ENCODE results near the gene PRKAA1. TPM values are rescaled to one million over a fixed set of nuclear protein-coding genes. Genes with fewer than 3 reads are reported as not detected.

PRKAA1 gene
- polyA plus RNA-seq, 1 of the 3 experiments (the other 2 are of a cell fraction): 23.2 TPM

GRCh38 chr5:40791715-40792139 is 6.4 kb downstream of the PRKAA1 start:
- no peak for DNase-seq
- H3K79me2 ChIP-seq (ENCODE audit: insufficient read depth): peaks cover 100% of the 10 kb centered on the region
- no peak overlapping the region for H3K4me2 ChIP-seq
- no peaks in the 10 kb centered on the region for H3K9me3 ChIP-seq
- no peaks in the 10 kb centered on the region for H3F3A ChIP-seq (replicated peaks; ENCODE audit: insufficient read depth)
- WGBS (ENCODE audit: low lambda C conversion rate): 73% methylated on average over 3 of the region's 3 CpGs
- H3K27ac ChIP-seq (ENCODE audit: low read depth in 2 of 2, low read length in 1 of 2): no peak overlapping the region
- peaks cover 5 to 15% of the 10 kb centered on the region in 2 experiments for H3K36me3 ChIP-seq (replicated peaks in 1 of 2; ENCODE audit: control insufficient read depth in 1 of 2, insufficient read depth in 2 of 2, low read length in 1 of 2)
- TF ChIP-seq SIN3A (IDR thresholded peaks at IDR 0.05; ENCODE audit: borderline replicate concordance, low read depth, low read length): no peak
- TF ChIP-seq, protein P1, sequence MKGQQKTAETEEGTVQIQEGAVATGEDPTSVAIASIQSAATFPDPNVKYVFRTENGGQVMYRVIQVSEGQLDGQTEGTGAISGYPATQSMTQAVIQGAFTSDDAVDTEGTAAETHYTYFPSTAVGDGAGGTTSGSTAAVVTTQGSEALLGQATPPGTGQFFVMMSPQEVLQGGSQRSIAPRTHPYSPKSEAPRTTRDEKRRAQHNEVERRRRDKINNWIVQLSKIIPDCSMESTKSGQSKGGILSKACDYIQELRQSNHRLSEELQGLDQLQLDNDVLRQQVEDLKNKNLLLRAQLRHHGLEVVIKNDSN (IDR thresholded peaks at IDR 0.05; ENCODE audit: borderline replicate concordance, low read depth): no peak
- TF ChIP-seq POLR2AphosphoS5 (IDR thresholded peaks at IDR 0.05; ENCODE audit: low read depth, low read length): no peak
- TF ChIP-seq, protein P2, sequence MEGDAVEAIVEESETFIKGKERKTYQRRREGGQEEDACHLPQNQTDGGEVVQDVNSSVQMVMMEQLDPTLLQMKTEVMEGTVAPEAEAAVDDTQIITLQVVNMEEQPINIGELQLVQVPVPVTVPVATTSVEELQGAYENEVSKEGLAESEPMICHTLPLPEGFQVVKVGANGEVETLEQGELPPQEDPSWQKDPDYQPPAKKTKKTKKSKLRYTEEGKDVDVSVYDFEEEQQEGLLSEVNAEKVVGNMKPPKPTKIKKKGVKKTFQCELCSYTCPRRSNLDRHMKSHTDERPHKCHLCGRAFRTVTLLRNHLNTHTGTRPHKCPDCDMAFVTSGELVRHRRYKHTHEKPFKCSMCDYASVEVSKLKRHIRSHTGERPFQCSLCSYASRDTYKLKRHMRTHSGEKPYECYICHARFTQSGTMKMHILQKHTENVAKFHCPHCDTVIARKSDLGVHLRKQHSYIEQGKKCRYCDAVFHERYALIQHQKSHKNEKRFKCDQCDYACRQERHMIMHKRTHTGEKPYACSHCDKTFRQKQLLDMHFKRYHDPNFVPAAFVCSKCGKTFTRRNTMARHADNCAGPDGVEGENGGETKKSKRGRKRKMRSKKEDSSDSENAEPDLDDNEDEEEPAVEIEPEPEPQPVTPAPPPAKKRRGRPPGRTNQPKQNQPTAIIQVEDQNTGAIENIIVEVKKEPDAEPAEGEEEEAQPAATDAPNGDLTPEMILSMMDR (IDR thresholded peaks at IDR 0.05): no peak
- no peak for TF ChIP-seq GATA2 (CRISPR knock-in tag; IDR thresholded peaks at IDR 0.05)
- no peak for TF ChIP-seq RXRA (IDR thresholded peaks at IDR 0.05; ENCODE audit: borderline replicate concordance, low read depth)
- no peak for TF ChIP-seq FOXJ3 (CRISPR knock-in tag; IDR thresholded peaks at IDR 0.05)
- no peak for TF ChIP-seq TAF1 (IDR thresholded peaks at IDR 0.05; ENCODE audit: borderline replicate concordance, low read depth, low read length)
- TF ChIP-seq, protein P3, sequence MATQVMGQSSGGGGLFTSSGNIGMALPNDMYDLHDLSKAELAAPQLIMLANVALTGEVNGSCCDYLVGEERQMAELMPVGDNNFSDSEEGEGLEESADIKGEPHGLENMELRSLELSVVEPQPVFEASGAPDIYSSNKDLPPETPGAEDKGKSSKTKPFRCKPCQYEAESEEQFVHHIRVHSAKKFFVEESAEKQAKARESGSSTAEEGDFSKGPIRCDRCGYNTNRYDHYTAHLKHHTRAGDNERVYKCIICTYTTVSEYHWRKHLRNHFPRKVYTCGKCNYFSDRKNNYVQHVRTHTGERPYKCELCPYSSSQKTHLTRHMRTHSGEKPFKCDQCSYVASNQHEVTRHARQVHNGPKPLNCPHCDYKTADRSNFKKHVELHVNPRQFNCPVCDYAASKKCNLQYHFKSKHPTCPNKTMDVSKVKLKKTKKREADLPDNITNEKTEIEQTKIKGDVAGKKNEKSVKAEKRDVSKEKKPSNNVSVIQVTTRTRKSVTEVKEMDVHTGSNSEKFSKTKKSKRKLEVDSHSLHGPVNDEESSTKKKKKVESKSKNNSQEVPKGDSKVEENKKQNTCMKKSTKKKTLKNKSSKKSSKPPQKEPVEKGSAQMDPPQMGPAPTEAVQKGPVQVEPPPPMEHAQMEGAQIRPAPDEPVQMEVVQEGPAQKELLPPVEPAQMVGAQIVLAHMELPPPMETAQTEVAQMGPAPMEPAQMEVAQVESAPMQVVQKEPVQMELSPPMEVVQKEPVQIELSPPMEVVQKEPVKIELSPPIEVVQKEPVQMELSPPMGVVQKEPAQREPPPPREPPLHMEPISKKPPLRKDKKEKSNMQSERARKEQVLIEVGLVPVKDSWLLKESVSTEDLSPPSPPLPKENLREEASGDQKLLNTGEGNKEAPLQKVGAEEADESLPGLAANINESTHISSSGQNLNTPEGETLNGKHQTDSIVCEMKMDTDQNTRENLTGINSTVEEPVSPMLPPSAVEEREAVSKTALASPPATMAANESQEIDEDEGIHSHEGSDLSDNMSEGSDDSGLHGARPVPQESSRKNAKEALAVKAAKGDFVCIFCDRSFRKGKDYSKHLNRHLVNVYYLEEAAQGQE (IDR thresholded peaks at IDR 0.05; ENCODE audit: low read depth, low read length): no peak
- TF ChIP-seq USF2 (IDR thresholded peaks at IDR 0.05; ENCODE audit: borderline replicate concordance, low read depth, low read length): no peak
- no peak overlapping the region for H3K4me3 ChIP-seq (ENCODE audit: low read depth in 2 of 2, low read length in 1 of 2)
- no peak overlapping the region for H2AFZ ChIP-seq (ENCODE audit: low read depth)
- ChIA-PET POLR2A (no interaction called here), CTCF (interaction anchor here (1.0 kb wide), 1 partner anchor 37 kb away, joined by 3 read pairs; no protein-coding TSS in a partner anchor)
- no peaks in the 10 kb centered on the region for H3K9me2 ChIP-seq
- peaks cover 0 to 17% of the 10 kb centered on the region in 2 experiments; a peak in 2 of 4 replicates for H3K4me1 ChIP-seq (ENCODE audit: control insufficient read depth in 1 of 2, insufficient read depth in 2 of 2, low read depth in 1 of 2, low read length in 1 of 2)
- peaks cover 93% of the 10 kb centered on the region for H4K20me1 ChIP-seq (ENCODE audit: insufficient read depth)
- H3K9ac ChIP-seq: no peak overlapping the region
- H3K27me3 ChIP-seq (ENCODE audit: insufficient read depth): no peaks in the 10 kb centered on the region
